HAP-1 (cell line): ENCODE measurements around the gene CDC42BPG.
"Not testable (repeated sequence)": the region's sequence is repeated elsewhere in the genome, so short reads cannot be mapped to it uniquely, and the experiment has no call there.

Source experiments
- DNase-seq, 2 experiments: peaks; one replicate each; pipeline ENCODE4 v3.0.0-alpha.2; 2016 to 2020; ENCODE audit warnings: low spot score in 2 of 2
- H3K27me3 ChIP-seq: fragments of 250-450 bp; sonication (Bioruptor Pico); 2 replicates; pipeline ENCODE4 v1.5.1; 2020; ENCODE audit warnings: low read depth, mild to moderate bottlenecking, moderate library complexity
- H3K36me3 ChIP-seq: fragments of 250-450 bp; sonication (Bioruptor Pico); replicated peaks from 2 replicates; pipeline ENCODE4 v1.5.1; 2020; ENCODE audit warnings: mild to moderate bottlenecking
- H3K4me1 ChIP-seq: fragments of 250-450 bp; sonication (Bioruptor Pico); 2 replicates; pipeline ENCODE4 v1.5.1; 2020; ENCODE audit warnings: mild to moderate bottlenecking
- H3K4me3 ChIP-seq: fragments of 250-450 bp; sonication (Bioruptor Pico); 2 replicates; pipeline ENCODE4 v1.5.1; 2020; ENCODE audit warnings: mild to moderate bottlenecking, moderate library complexity
- H3K9me3 ChIP-seq: fragments of 250-450 bp; sonication (Bioruptor Pico); 2 replicates; pipeline ENCODE4 v1.5.1; 2020; ENCODE audit warnings: mild to moderate bottlenecking, moderate library complexity
- in situ Hi-C: fragments of 300-500 bp; cut with MboI; formaldehyde crosslinking; loops from 3 replicates; pipeline ENCODE4 v1.14.3; 2020; ENCODE audit warnings: low sequenced_read_pairs, inconsistent platforms, mixed read lengths

Gene CDC42BPG

GRCh38 chr11:64854534-64855502, 10.4 kb upstream of the CDC42BPG start:
- in situ Hi-C loops, result no loop called here
- no peak overlapping the region for H3K4me3 ChIP-seq
- H3K9me3 ChIP-seq, result no peaks in the 10 kb centered on the region
- peaks cover 3% of the 10 kb centered on the region; the same call in 1 of the 2 replicates for H3K36me3 ChIP-seq
- no peaks in the 10 kb centered on the region for H3K27me3 ChIP-seq
- DNase-seq, result no peak
- H3K4me1 ChIP-seq, result no peaks in the 10 kb centered on the region

- no peaks in the 10 kb centered on the region for H3K4me1 ChIP-seq
- no peak for DNase-seq
- H3K9me3 ChIP-seq, result no peaks in the 10 kb centered on the region
- no peak overlapping the region for H3K4me3 ChIP-seq
- no peaks in the 10 kb centered on the region for H3K27me3 ChIP-seq
- peaks cover 3% of the 10 kb centered on the region; the same call in 1 of the 2 replicates for H3K36me3 ChIP-seq
- in situ Hi-C loops, result no loop called here
Observed at GRCh38 chr11:64854157-64854533, 9.7 kb upstream of the CDC42BPG start.

- in situ Hi-C loops, result no loop called here
- Histone ChIP-seq H3K4me1 (no peaks in the 10 kb centered on the region), H3K9me3 (no peaks in the 10 kb centered on the region), H3K27me3 (no peaks in the 10 kb centered on the region), H3K4me3 (no peak overlapping the region), H3K36me3 (peaks cover 3% of the 10 kb centered on the region; the same call in 1 of the 2 replicates)
- DNase-seq, result no peak
Observed at GRCh38 chr11:64853709-64854108, 9.3 kb upstream of the CDC42BPG start.

GRCh38 chr11:64852804-64853509, 8.5 kb upstream of the CDC42BPG start:
- no peaks in the 10 kb centered on the region for H3K27me3 ChIP-seq
- in situ Hi-C loops, result no loop called here
- no peaks in the 10 kb centered on the region for H3K9me3 ChIP-seq
- no peak overlapping the region for H3K4me3 ChIP-seq
- DNase-seq, result no peak
- H3K4me1 ChIP-seq, result no peaks in the 10 kb centered on the region
- H3K36me3 ChIP-seq, result peaks cover 3% of the 10 kb centered on the region; the same call in 1 of the 2 replicates

- no peak overlapping the region for H3K4me3 ChIP-seq
- H3K36me3 ChIP-seq, result peaks cover 3% of the 10 kb centered on the region; the same call in 1 of the 2 replicates
- H3K4me1 ChIP-seq, result no peaks in the 10 kb centered on the region
- H3K9me3 ChIP-seq, result no peaks in the 10 kb centered on the region
- in situ Hi-C loops, result no loop called here
- no peaks in the 10 kb centered on the region for H3K27me3 ChIP-seq
- no peak for DNase-seq
Observed at GRCh38 chr11:64851831-64852351, 7.4 kb upstream of the CDC42BPG start.

- no peaks in the 10 kb centered on the region for H3K9me3 ChIP-seq
- H3K36me3 ChIP-seq, result peaks cover 3% of the 10 kb centered on the region; the same call in 1 of the 2 replicates
- no peaks in the 10 kb centered on the region for H3K27me3 ChIP-seq
- no peaks in the 10 kb centered on the region for H3K4me1 ChIP-seq
- no peak overlapping the region for H3K4me3 ChIP-seq
- no peak for DNase-seq
- in situ Hi-C loops, result no loop called here
Observed at GRCh38 chr11:64850979-64851567, 6.6 kb upstream of the CDC42BPG start.

- H3K36me3 ChIP-seq, result peaks cover 3% of the 10 kb centered on the region; the same call in 1 of the 2 replicates
- no peaks in the 10 kb centered on the region for H3K27me3 ChIP-seq
- no peaks in the 10 kb centered on the region for H3K4me1 ChIP-seq
- no peak for DNase-seq
- H3K4me3 ChIP-seq, result no peak overlapping the region
- in situ Hi-C loops, result loop anchor here (5.0 to 10.0 kb wide), 2 partner anchors 43 to 265 kb away; partner anchors contain the start of genes TM7SF2 and ZNHIT2
- H3K9me3 ChIP-seq, result no peaks in the 10 kb centered on the region
Observed at GRCh38 chr11:64849598-64850356, 5.3 kb upstream of the CDC42BPG start.

GRCh38 chr11:64848826-64849597, 4.6 kb upstream of the CDC42BPG start:
- H3K27me3 ChIP-seq, result no peaks in the 10 kb centered on the region
- H3K4me3 ChIP-seq, result no peak overlapping the region
- peak in 1 of 2 experiments; percentile 42 for DNase-seq
- H3K4me1 ChIP-seq, result peaks cover 2% of the 10 kb centered on the region
- in situ Hi-C loops, result loop anchor here (5.0 to 10.0 kb wide), 2 partner anchors 43 to 266 kb away; partner anchors contain the start of genes TM7SF2 and ZNHIT2
- no peaks in the 10 kb centered on the region for H3K9me3 ChIP-seq
- no peaks in the 10 kb centered on the region for H3K36me3 ChIP-seq

- in situ Hi-C loops, result loop anchor here (5.0 to 10.0 kb wide), 2 partner anchors 44 to 266 kb away; partner anchors contain the start of genes TM7SF2 and ZNHIT2
- Histone ChIP-seq H3K4me1 (peaks cover 9% of the 10 kb centered on the region), H3K36me3 (no peaks in the 10 kb centered on the region), H3K9me3 (no peaks in the 10 kb centered on the region), H3K4me3 (no peak overlapping the region), H3K27me3 (no peaks in the 10 kb centered on the region)
- DNase-seq, result no peak
Observed at GRCh38 chr11:64848214-64848825, 3.9 kb upstream of the CDC42BPG start.

GRCh38 chr11:64846998-64847666, 2.7 kb upstream of the CDC42BPG start:
- in situ Hi-C loops, result loop anchor here (5.0 to 10.0 kb wide), 2 partner anchors 45 to 268 kb away; partner anchors contain the start of genes TM7SF2 and ZNHIT2
- H3K4me3 ChIP-seq, result no peak overlapping the region
- H3K4me1 ChIP-seq, result peaks cover 15% of the 10 kb centered on the region
- DNase-seq, result peak; percentile 82 to 98
- no peaks in the 10 kb centered on the region for H3K36me3 ChIP-seq
- no peaks in the 10 kb centered on the region for H3K9me3 ChIP-seq
- no peaks in the 10 kb centered on the region for H3K27me3 ChIP-seq

GRCh38 chr11:64845776-64846129, 1.3 kb upstream of the CDC42BPG start:
- peaks cover 15% of the 10 kb centered on the region for H3K4me1 ChIP-seq
- H3K27me3 ChIP-seq, result not testable (repeated sequence)
- in situ Hi-C loops, result loop anchor here (5.0 to 10.0 kb wide), 2 partner anchors 47 to 269 kb away; partner anchors contain the start of genes TM7SF2 and ZNHIT2

More at GRCh38 chr11:64845776-64846129, 1.3 kb upstream of the CDC42BPG start:
- H3K9me3 ChIP-seq, DNase-seq, H3K4me3 ChIP-seq, H3K36me3 ChIP-seq: not testable (repeated sequence)
